ENCODE data around the gene ITGA11. TPM values are rescaled to one million over a fixed set of nuclear protein-coding genes. Genes with fewer than 3 reads are reported as not detected.

Gene ITGA11
- total and polyA plus RNA-seq, 2 experiments from 2014 or later: 0.03 to 0.40 TPM

GRCh38 chr15:68259883-68260282 is 172.1 kb downstream of the ITGA11 start:
- Histone ChIP-seq H3K9me2 (ENCODE audit: insufficient read depth) (no peaks in the 10 kb centered on the region), H3K4me3 (no peak overlapping the region), H3K27ac (ENCODE audit: low read depth) (no peak overlapping the region), H3K4me2 (no peak overlapping the region), H3K79me2 (replicated peaks; ENCODE audit: insufficient read depth) (no peaks in the 10 kb centered on the region), H3K4me1 (ENCODE audit: insufficient read depth) (peaks cover 22% of the 10 kb centered on the region), H3K27me3 (ENCODE audit: insufficient read depth) (no peaks in the 10 kb centered on the region), H3F3A (replicated peaks; ENCODE audit: low read depth) (no peaks in the 10 kb centered on the region), H2AFZ (no peak overlapping the region), H3K36me3 (ENCODE audit: insufficient read depth) (no peaks in the 10 kb centered on the region), H4K20me1 (replicated peaks; ENCODE audit: insufficient read depth) (no peaks in the 10 kb centered on the region)
- no peak for TF ChIP-seq ETS1 (IDR thresholded peaks at IDR 0.05)
- no peak for TF ChIP-seq ZNF462 (CRISPR knock-in tag; IDR thresholded peaks at IDR 0.05)
- TF ChIP-seq ZNF114 (CRISPR knock-in tag; IDR thresholded peaks at IDR 0.05): no peak
- no peak for TF ChIP-seq STAT1 (IDR thresholded peaks at IDR 0.05; ENCODE audit: unreplicated experiment)
- TF ChIP-seq ZNF331 (CRISPR knock-in tag; IDR thresholded peaks at IDR 0.05; ENCODE audit: low read depth): no peak
- TF ChIP-seq CREB1 (CRISPR knock-in tag; IDR thresholded peaks at IDR 0.05; ENCODE audit: low read depth): no peak
- no peak for TF ChIP-seq POLR2AphosphoS5 (IDR thresholded peaks at IDR 0.05; ENCODE audit: low read depth)
- TF ChIP-seq JUNB (IDR thresholded peaks at IDR 0.05; ENCODE audit: unreplicated experiment): no peak
- H3K4me3 Mint-ChIP-seq: no peak overlapping the region
- no peaks in the 10 kb centered on the region for H3K36me3 Mint-ChIP-seq (ENCODE audit: low read depth)
- no peaks in the 10 kb centered on the region for H3K27me3 Mint-ChIP-seq (ENCODE audit: insufficient read depth, low read depth, poor library complexity)
- peaks cover 31% of the 10 kb centered on the region for H3K4me1 Mint-ChIP-seq
- ATAC-seq (no peak), DNase-seq (ENCODE audit: low spot score) (no peak)
- no peaks in the 10 kb centered on the region for H3K9me3 Mint-ChIP-seq
- H3K27ac Mint-ChIP-seq: no peak overlapping the region

All from GM23338 (cell line).